ENCODE data around the gene GPR135.

The GPR135 gene

GRCh38 chr14:59419303-59419702 lies 45.9 kb downstream of the GPR135 start:
- peak; percentile 16 for DNase-seq

GRCh38 chr14:59417311-59417710 lies 47.9 kb downstream of the GPR135 start:
- DNase-seq, result no peak

GRCh38 chr14:59415836-59416602 lies 49.2 kb downstream of the GPR135 start:
- no peak for DNase-seq
